IMR-90 (cell line): ENCODE measurements around the gene MLST8.

Experiments
- CEBPB ChIP-seq: IDR thresholded peaks from 2 replicates; pipeline ENCODE4 v1.6.1; 2012; ENCODE audit warnings: low read depth, low read length, improper control_type of control experiment
- CTCF ChIP-seq: conservative IDR thresholded peaks from 2 replicates; pipeline ENCODE4 v1.5.1; 2012; ENCODE audit warnings: mild to moderate bottlenecking, low read depth, low read length, improper control_type of control experiment
- MAFK ChIP-seq: IDR thresholded peaks from 2 replicates; pipeline ENCODE4 v1.6.1; 2012; ENCODE audit warnings: low read depth, low read length, improper control_type of control experiment
- MAZ ChIP-seq: IDR thresholded peaks from 2 replicates; pipeline ENCODE4 v1.6.1; 2012; ENCODE audit warnings: low read depth, mild to moderate bottlenecking, low read length, improper control_type of control experiment, moderate library complexity, borderline replicate concordance
- MXI1 ChIP-seq: IDR thresholded peaks from 2 replicates; pipeline ENCODE4 v1.6.1; 2012; ENCODE audit warnings: low read depth, mild to moderate bottlenecking, low read length, moderate library complexity, borderline replicate concordance
- POLR2A ChIP-seq: IDR thresholded peaks from 2 replicates; pipeline ENCODE4 v1.6.1; 2012; ENCODE audit warnings: mild to moderate bottlenecking, low read depth, low read length
- RAD21 ChIP-seq: IDR thresholded peaks from 2 replicates; pipeline ENCODE4 v1.6.1; 2012; ENCODE audit warnings: low read length, improper control_type of control experiment
- RFX5 ChIP-seq: IDR thresholded peaks from 2 replicates; pipeline ENCODE4 v1.8.0; 2012; ENCODE audit warnings: low read depth, mild to moderate bottlenecking, low read length, moderate library complexity
- SMC3 ChIP-seq: fragments of 150-350 bp; IDR thresholded peaks from 2 replicates; pipeline ENCODE4 v1.6.1; 2016; ENCODE audit warnings: low read depth, mild to moderate bottlenecking, antibody characterized with exemption, low read length, moderate library complexity
- USF2 ChIP-seq: fragments of 150-350 bp; IDR thresholded peaks from 2 replicates; pipeline ENCODE4 v1.6.1; 2017; ENCODE audit warnings: mild to moderate bottlenecking, antibody characterized with exemption, low read length, low read depth

GRCh38 chr16:2159175-2159838, 45.9 kb upstream of the MLST8 start:
- TF ChIP-seq CTCF (no peak), CEBPB (no peak), RAD21 (no peak), MXI1 (no peak), POLR2A (no peak), MAZ (no peak), USF2 (no peak), MAFK (no peak), SMC3 (no peak), RFX5 (no peak)
